Measurements from ENCODE around the gene IGFN1.

The IGFN1 gene

DNA sequence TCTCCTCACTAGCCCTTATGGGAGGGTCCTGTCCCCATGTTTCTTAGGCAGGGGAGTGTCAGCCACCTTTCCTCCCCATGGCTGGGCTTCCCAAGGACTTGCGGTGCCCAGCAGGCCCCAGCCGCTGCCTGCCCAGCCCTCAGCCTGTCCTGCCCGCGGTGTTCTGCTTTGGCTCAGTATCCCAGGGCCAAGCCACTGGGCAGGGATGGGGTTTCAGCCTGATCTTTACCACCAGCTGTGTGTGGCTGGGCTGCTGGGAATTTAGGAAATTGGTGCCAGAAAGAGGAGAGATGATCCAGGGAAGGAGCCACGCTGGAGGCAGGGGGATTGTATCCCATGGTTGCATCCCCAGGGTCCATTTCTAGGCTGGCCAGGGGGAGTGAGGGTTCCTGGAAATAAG is 6.9 kb upstream of the IGFN1 start:
- no peak for DNase-seq (ENCODE audit: low read depth)
- no peak overlapping the region for H3K4me3 ChIP-seq (ENCODE audit: low read depth, low read length)
- TF ChIP-seq MYC (IDR thresholded peaks at IDR 0.05; ENCODE audit: low read depth, low read length) (no peak), CTCF (IDR thresholded peaks at IDR 0.05; ENCODE audit: low read depth, low read length) (no peak), MAX (IDR thresholded peaks at IDR 0.05; ENCODE audit: low read depth, low read length) (no peak), POLR2A (IDR thresholded peaks at IDR 0.05; ENCODE audit: extremely low read depth, insufficient read length) (no peak)

- TF ChIP-seq CTCF (IDR thresholded peaks at IDR 0.05; ENCODE audit: low read depth, low read length) (peak; percentile 59), MYC (IDR thresholded peaks at IDR 0.05; ENCODE audit: low read depth, low read length) (no peak)
- H3K4me3 ChIP-seq (ENCODE audit: low read depth, low read length) = no peak overlapping the region
- peak; percentile 43 for DNase-seq (ENCODE audit: low read depth)
Measured at GRCh38 chr1:201184307-201185122, 6.1 kb upstream of the IGFN1 start.

DNA sequence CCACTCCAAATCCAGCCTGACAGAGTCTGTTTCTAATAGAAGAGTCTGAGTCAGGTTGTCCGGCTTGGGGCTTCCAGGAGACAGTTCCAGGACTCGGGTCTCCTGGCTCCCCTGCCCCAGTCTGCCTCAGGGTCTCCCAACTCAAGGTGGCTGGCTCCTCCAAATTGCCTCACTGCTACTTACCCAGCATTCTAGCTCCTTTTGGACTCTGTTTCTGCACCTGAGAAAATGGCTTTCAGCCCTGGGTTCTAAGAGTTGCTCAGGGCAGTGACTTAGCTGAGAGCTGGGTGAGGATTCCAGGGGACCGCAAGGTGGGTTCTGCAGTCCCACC is 5.5 kb upstream of the IGFN1 start:
- TF ChIP-seq POLR2A (IDR thresholded peaks at IDR 0.05; ENCODE audit: extremely low read depth, insufficient read length) (no peak), CTCF (IDR thresholded peaks at IDR 0.05; ENCODE audit: low read depth, low read length) (no peak), MAX (IDR thresholded peaks at IDR 0.05; ENCODE audit: low read depth, low read length) (no peak), MYC (IDR thresholded peaks at IDR 0.05; ENCODE audit: low read depth, low read length) (no peak)
- DNase-seq (ENCODE audit: low read depth) = no peak
- no peak overlapping the region for H3K4me3 ChIP-seq (ENCODE audit: low read depth, low read length)

DNA sequence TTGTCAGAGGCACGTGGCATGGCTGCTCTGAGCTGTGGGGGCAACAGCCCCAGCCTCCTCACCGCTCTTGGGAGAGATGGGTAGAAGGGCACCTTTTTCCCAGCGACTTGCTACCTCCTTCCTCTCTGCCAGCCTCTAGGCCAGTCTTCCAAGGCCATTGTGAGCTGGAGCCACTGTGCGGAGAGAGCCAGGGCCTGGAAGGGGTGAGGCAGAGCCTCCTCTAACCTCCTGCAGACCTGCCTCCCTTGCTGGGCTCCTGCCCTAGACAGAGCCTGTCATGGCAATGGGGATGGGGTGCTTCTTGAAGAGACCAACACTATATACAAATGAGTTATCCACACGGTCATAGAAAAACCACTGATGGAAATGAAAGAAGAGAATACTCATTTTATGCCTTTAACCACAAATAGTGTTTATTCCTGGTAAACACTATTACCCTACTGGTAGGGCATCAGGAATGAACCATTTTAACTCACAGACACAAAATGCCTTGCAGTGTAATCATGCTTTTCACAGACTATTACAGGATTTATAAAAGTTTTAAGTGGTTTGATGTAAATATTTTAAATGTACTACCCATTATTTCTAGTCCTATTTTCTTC is 5.0 kb upstream of the IGFN1 start:
- no peak for DNase-seq (ENCODE audit: low read depth)
- no peak for TF ChIP-seq POLR2A (IDR thresholded peaks at IDR 0.05; ENCODE audit: extremely low read depth, insufficient read length)
- no peak for TF ChIP-seq MAX (IDR thresholded peaks at IDR 0.05; ENCODE audit: low read depth, low read length)
- no peak for TF ChIP-seq MYC (IDR thresholded peaks at IDR 0.05; ENCODE audit: low read depth, low read length)
- TF ChIP-seq CTCF (IDR thresholded peaks at IDR 0.05; ENCODE audit: low read depth, low read length) = no peak
- no peak overlapping the region for H3K4me3 ChIP-seq (ENCODE audit: low read depth, low read length)

DNA sequence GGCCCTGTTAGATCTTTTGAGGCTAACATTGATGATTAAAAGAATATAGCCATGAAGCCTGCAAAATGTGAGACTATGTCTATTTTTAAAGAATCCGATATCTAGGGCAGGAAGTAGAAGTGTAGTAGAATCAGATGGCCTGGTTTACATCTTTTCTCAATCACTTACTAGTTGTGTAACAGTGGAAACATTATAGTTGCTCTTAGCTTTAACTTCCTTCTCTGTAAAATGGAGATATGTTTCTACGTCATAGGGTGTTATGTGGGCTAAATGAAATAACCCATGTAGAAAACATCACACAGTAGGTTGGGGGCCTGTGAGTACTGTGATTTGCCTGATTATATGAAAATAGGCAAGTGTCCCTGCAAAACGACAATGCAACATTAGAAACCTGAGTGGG is 4.4 kb upstream of the IGFN1 start:
- TF ChIP-seq MYC (IDR thresholded peaks at IDR 0.05; ENCODE audit: low read depth, low read length) (no peak), CTCF (IDR thresholded peaks at IDR 0.05; ENCODE audit: low read depth, low read length) (no peak), MAX (IDR thresholded peaks at IDR 0.05; ENCODE audit: low read depth, low read length) (no peak), POLR2A (IDR thresholded peaks at IDR 0.05; ENCODE audit: extremely low read depth, insufficient read length) (no peak)
- DNase-seq (ENCODE audit: low read depth) = no peak
- no peak overlapping the region for H3K4me3 ChIP-seq (ENCODE audit: low read depth, low read length)

All from NB4 (cell line).